Large intestine (tissue), 3 donors: ENCODE results near the gene NIPBL. TPM values are rescaled to one million over a fixed set of nuclear protein-coding genes. Genes with fewer than 3 reads are reported as not detected.

Source experiments
- DNase-seq, 2 donors: peaks; one replicate each; pipeline versions ENCODE4 v3.0.0 to v3.0.0-alpha.2; 2013
- H3K27ac ChIP-seq: one replicate; pipeline ENCODE4 v1.5.1; 2013; ENCODE audit warnings: low read length
- H3K27me3 ChIP-seq: 2 replicates; pipeline ENCODE4 v1.6.1; 2013; ENCODE audit warnings: low read length; ENCODE audit not compliant: control insufficient read depth, insufficient read depth
- H3K36me3 ChIP-seq: 2 replicates; pipeline ENCODE4 v1.6.1; 2013; ENCODE audit warnings: low read length; ENCODE audit not compliant: control insufficient read depth, insufficient read depth
- H3K4me1 ChIP-seq: one replicate; pipeline ENCODE4 v1.6.1; 2013; ENCODE audit warnings: low read length; ENCODE audit not compliant: control insufficient read depth, insufficient read depth
- H3K4me3 ChIP-seq: one replicate; pipeline ENCODE4 v1.5.1; 2013; ENCODE audit warnings: low read length
- H3K9me3 ChIP-seq: one replicate; pipeline ENCODE4 v1.6.1; 2013; ENCODE audit warnings: mild to moderate bottlenecking, low read depth, low read length, moderate library complexity; ENCODE audit not compliant: control insufficient read depth
- WGBS: methylation state at CpG from one replicate; pipeline ENCODE4 v1.1.5; 2013; ENCODE audit warnings: low lambda C conversion rate; ENCODE audit not compliant: insufficient coverage; 5-methylcytosine and 5-hydroxymethylcytosine counted together
- polyA plus RNA-seq: library from polyadenylated mRNA; unstranded; fragments of 120-200 nt; gene quantifications from one replicate; pipeline ENCODE4 v1.2.1, GENCODE V29; 2013

The NIPBL gene
- polyA plus RNA-seq, 1 donor: 34.1 TPM

- WGBS: 60% methylated on average over 1 of the region's 1 CpG
Observed at GRCh38 chr5:37055383-37055990, 178.9 kb downstream of the NIPBL start.

GRCh38 chr5:37056762-37057161, 180.2 kb downstream of the NIPBL start:
- DNase-seq: no peak
- peaks cover 64% of the 10 kb centered on the region for H3K36me3 ChIP-seq

More at GRCh38 chr5:37055383-37055990, 178.9 kb downstream of the NIPBL start:
- no peaks in the 10 kb centered on the region for H3K4me1 ChIP-seq
- no peak overlapping the region for H3K27ac ChIP-seq
- no peak for DNase-seq
- no peaks in the 10 kb centered on the region for H3K27me3 ChIP-seq
- H3K9me3 ChIP-seq: no peaks in the 10 kb centered on the region
- peaks cover 63% of the 10 kb centered on the region for H3K36me3 ChIP-seq
- H3K4me3 ChIP-seq: no peak overlapping the region

GRCh38 chr5:37060030-37060429, 183.5 kb downstream of the NIPBL start:
- no CpG with 5 or more reads among the region's 1 CpG for whole genome bisulfite sequencing
- Histone ChIP-seq H3K9me3 (no peaks in the 10 kb centered on the region), H3K27ac (no peak overlapping the region), H3K4me1 (no peaks in the 10 kb centered on the region), H3K4me3 (no peak overlapping the region), H3K27me3 (no peaks in the 10 kb centered on the region), H3K36me3 (peaks cover 69% of the 10 kb centered on the region)
- no peak for DNase-seq

More at GRCh38 chr5:37056762-37057161, 180.2 kb downstream of the NIPBL start:
- Histone ChIP-seq H3K27ac (no peak overlapping the region), H3K9me3 (no peaks in the 10 kb centered on the region), H3K4me3 (no peak overlapping the region), H3K4me1 (no peaks in the 10 kb centered on the region), H3K27me3 (no peaks in the 10 kb centered on the region)
- 76% methylated on average over 2 of the region's 2 CpGs for WGBS

GRCh38 chr5:37063739-37064138, 187.2 kb downstream of the NIPBL start:
- Histone ChIP-seq H3K27me3 (no peaks in the 10 kb centered on the region), H3K9me3 (no peaks in the 10 kb centered on the region), H3K36me3 (peaks cover 50% of the 10 kb centered on the region), H3K4me1 (no peaks in the 10 kb centered on the region), H3K4me3 (no peak overlapping the region), H3K27ac (no peak overlapping the region)
- DNase-seq: no peak
- 100% methylated on average over 1 of the region's 7 CpGs for WGBS

- no peak overlapping the region for H3K27ac ChIP-seq
- peak in 1 of 2 donors; percentile 24 for DNase-seq
- H3K4me1 ChIP-seq: no peaks in the 10 kb centered on the region
- no peaks in the 10 kb centered on the region for H3K9me3 ChIP-seq
- H3K4me3 ChIP-seq: no peak overlapping the region
- H3K36me3 ChIP-seq: peaks cover 44% of the 10 kb centered on the region
- no peaks in the 10 kb centered on the region for H3K27me3 ChIP-seq
- WGBS: 80% methylated on average over 1 of the region's 9 CpGs
Observed at GRCh38 chr5:37064442-37064841, 187.9 kb downstream of the NIPBL start.

GRCh38 chr5:37071487-37071886, 194.9 kb downstream of the NIPBL start:
- Histone ChIP-seq H3K9me3 (no peaks in the 10 kb centered on the region), H3K27me3 (no peaks in the 10 kb centered on the region), H3K27ac (no peak overlapping the region), H3K4me3 (no peak overlapping the region), H3K36me3 (no peaks in the 10 kb centered on the region), H3K4me1 (no peaks in the 10 kb centered on the region)
- no CpG with 5 or more reads among the region's 1 CpG for WGBS
- no peak for DNase-seq

GRCh38 chr5:37071901-37072581, 195.5 kb downstream of the NIPBL start:
- WGBS: 86% methylated on average over 1 of the region's 1 CpG
- H3K27ac ChIP-seq: no peak overlapping the region

GRCh38 chr5:37075399-37075950, 198.9 kb downstream of the NIPBL start:
- H3K4me1 ChIP-seq: no peaks in the 10 kb centered on the region
- no peak overlapping the region for H3K27ac ChIP-seq

More at GRCh38 chr5:37071901-37072581, 195.5 kb downstream of the NIPBL start:
- Histone ChIP-seq H3K4me1 (no peaks in the 10 kb centered on the region), H3K9me3 (no peaks in the 10 kb centered on the region), H3K36me3 (no peaks in the 10 kb centered on the region), H3K27me3 (no peaks in the 10 kb centered on the region), H3K4me3 (no peak overlapping the region)
- DNase-seq: no peak

GRCh38 chr5:37077146-37077545, 200.6 kb downstream of the NIPBL start:
- 50% methylated on average over 1 of the region's 1 CpG for WGBS
- H3K4me1 ChIP-seq: no peaks in the 10 kb centered on the region
- H3K4me3 ChIP-seq: no peak overlapping the region
- peaks cover 3% of the 10 kb centered on the region for H3K36me3 ChIP-seq
- H3K27me3 ChIP-seq: no peaks in the 10 kb centered on the region
- H3K27ac ChIP-seq: no peak overlapping the region
- H3K9me3 ChIP-seq: no peaks in the 10 kb centered on the region
- DNase-seq: no peak

More at GRCh38 chr5:37075399-37075950, 198.9 kb downstream of the NIPBL start:
- H3K9me3 ChIP-seq: no peaks in the 10 kb centered on the region
- H3K36me3 ChIP-seq: peaks cover 3% of the 10 kb centered on the region
- H3K4me3 ChIP-seq: no peak overlapping the region
- no CpG with 5 or more reads among the region's 3 CpGs for WGBS
- H3K27me3 ChIP-seq: no peaks in the 10 kb centered on the region
- DNase-seq: no peak

GRCh38 chr5:37080697-37081096, 204.1 kb downstream of the NIPBL start:
- no peak overlapping the region for H3K4me3 ChIP-seq
- H3K36me3 ChIP-seq: peaks cover 8% of the 10 kb centered on the region
- no peak overlapping the region for H3K27ac ChIP-seq
- no peaks in the 10 kb centered on the region for H3K4me1 ChIP-seq
- WGBS: no CpG with 5 or more reads among the region's 3 CpGs
- peaks cover 3% of the 10 kb centered on the region for H3K9me3 ChIP-seq
- no peak for DNase-seq
- no peaks in the 10 kb centered on the region for H3K27me3 ChIP-seq
